GM23338 (cell line): ENCODE data around the gene FNDC3B. TPM values are rescaled to one million over a fixed set of nuclear protein-coding genes. Genes with fewer than 3 reads are reported as not detected.

Experiments
- ATAC-seq: fragments of 200-7000 bp; cut with Tn5 transposase; 3 replicates; pipeline ENCODE4 v1.9.1; 2020
- DNase-seq: peaks from one replicate; pipeline ENCODE4 v3.0.0-alpha.2; 2015; ENCODE audit warnings: low spot score
- H2AFZ ChIP-seq: fragments of 200-600 bp; sonication (generic); 2 replicates; pipeline ENCODE4 v1.8.0; 2016; ENCODE audit warnings: antibody characterized with exemption, mild to moderate bottlenecking, moderate library complexity
- H3F3A ChIP-seq: fragments of 200-600 bp; sonication (generic); replicated peaks from 2 replicates; pipeline ENCODE4 v1.8.0; 2017; ENCODE audit warnings: antibody characterized with exemption, mixed run types, low read depth
- H3K27ac ChIP-seq: fragments of 200-600 bp; sonication (generic); 2 replicates; pipeline ENCODE4 v1.6.1; 2016; ENCODE audit warnings: low read depth
- H3K27me3 ChIP-seq: fragments of 200-600 bp; sonication (generic); 2 replicates; pipeline ENCODE4 v1.8.0; 2016; ENCODE audit warnings: mild to moderate bottlenecking, mixed run types, moderate library complexity; ENCODE audit not compliant: insufficient read depth
- H3K36me3 ChIP-seq: fragments of 200-600 bp; sonication (generic); 2 replicates; pipeline ENCODE4 v1.8.0; 2016; ENCODE audit warnings: mild to moderate bottlenecking; ENCODE audit not compliant: insufficient read depth
- H3K4me1 ChIP-seq: fragments of 200-600 bp; sonication (generic); 2 replicates; pipeline ENCODE4 v1.8.0; 2016; ENCODE audit warnings: mild to moderate bottlenecking, moderate library complexity; ENCODE audit not compliant: insufficient read depth
- H3K4me2 ChIP-seq: fragments of 200-600 bp; sonication (generic); 2 replicates; pipeline ENCODE4 v1.7.1; 2017; ENCODE audit warnings: mixed run types
- H3K4me3 ChIP-seq: fragments of 200-600 bp; sonication (generic); 2 replicates; pipeline ENCODE4 v1.6.1; 2016; ENCODE audit warnings: mixed run types
- H3K79me2 ChIP-seq: fragments of 200-600 bp; sonication (generic); replicated peaks from 2 replicates; pipeline ENCODE4 v1.8.0; 2017; ENCODE audit warnings: mild to moderate bottlenecking; ENCODE audit not compliant: insufficient read depth
- H3K9me2 ChIP-seq: fragments of 200-600 bp; sonication (generic); 2 replicates; pipeline ENCODE4 v1.8.0; 2017; ENCODE audit not compliant: insufficient read depth
- H4K20me1 ChIP-seq: fragments of 200-600 bp; sonication (generic); replicated peaks from 2 replicates; pipeline ENCODE4 v1.8.0; 2017; ENCODE audit warnings: mild to moderate bottlenecking; ENCODE audit not compliant: insufficient read depth
- H3K27ac Mint-ChIP-seq: 2 replicates; pipeline ENCODE4 v1.8.0; 2020; ENCODE audit warnings: inconsistent platforms, mild to moderate bottlenecking, moderate library complexity, mixed read lengths
- H3K27me3 Mint-ChIP-seq: 3 replicates; pipeline ENCODE4 v1.8.0; 2022; ENCODE audit warnings: low read depth, mild to moderate bottlenecking, moderate library complexity, mixed read lengths, inconsistent platforms; ENCODE audit not compliant: insufficient read depth, poor library complexity
- H3K36me3 Mint-ChIP-seq: 3 replicates; pipeline ENCODE4 v1.8.0; 2021; ENCODE audit warnings: low read depth, mild to moderate bottlenecking, inconsistent platforms, moderate library complexity, mixed read lengths
- H3K4me1 Mint-ChIP-seq: 3 replicates; pipeline ENCODE4 v1.8.0; 2020; ENCODE audit warnings: mild to moderate bottlenecking, inconsistent platforms, mixed read lengths
- H3K4me3 Mint-ChIP-seq: 3 replicates; pipeline ENCODE4 v1.8.0; 2021; ENCODE audit warnings: moderate library complexity, mild to moderate bottlenecking, inconsistent platforms, mixed read lengths
- H3K9me3 Mint-ChIP-seq: 3 replicates; pipeline ENCODE4 v1.8.0; 2020; ENCODE audit warnings: moderate library complexity, mild to moderate bottlenecking, inconsistent platforms, mixed read lengths
- ETS1 ChIP-seq: IDR thresholded peaks from 2 replicates; pipeline ENCODE4 v1.6.1; 2016; ENCODE audit warnings: antibody characterized with exemption
- EZH2 ChIP-seq: fragments of 200-600 bp; sonication (generic); IDR thresholded peaks from one replicate; pipeline ENCODE4 v1.8.0; 2017; ENCODE audit warnings: antibody characterized with exemption, mild to moderate bottlenecking, low read depth; ENCODE audit not compliant: unreplicated experiment
- JUNB ChIP-seq: IDR thresholded peaks from one replicate; pipeline ENCODE4 v1.6.1; 2016; ENCODE audit warnings: antibody characterized with exemption; ENCODE audit not compliant: unreplicated experiment
- NANOG ChIP-seq: IDR thresholded peaks from 2 replicates; pipeline ENCODE4 v1.6.1; 2016; ENCODE audit warnings: antibody characterized with exemption, borderline replicate concordance
- STAT1 ChIP-seq: IDR thresholded peaks from one replicate; pipeline ENCODE4 v1.6.1; 2016; ENCODE audit warnings: antibody characterized with exemption; ENCODE audit not compliant: unreplicated experiment
- ZNF114 ChIP-seq: fragments of 250-450 bp; sonication (Bioruptor Pico); IDR thresholded peaks from 2 replicates; pipeline ENCODE4 v1.5.0; 2020; ENCODE audit warnings: mild to moderate bottlenecking, moderate library complexity
- ZNF462 ChIP-seq: fragments of 250-450 bp; sonication (Bioruptor Pico); IDR thresholded peaks from 2 replicates; pipeline ENCODE4 v1.5.0; 2020; ENCODE audit warnings: mild to moderate bottlenecking, moderate library complexity
- polyA plus RNA-seq: library from polyadenylated mRNA; unstranded; fragments of >200 nt; fragmentation: Nextera tagmentation; extraction: Ambion mirVana; gene quantifications from 2 replicates; pipeline ENCODE4 v1.2.1, GENCODE V29; 2016
- total RNA-seq: library from RNA; depleted of rRNA; stranded (reverse); fragments of >200 nt; shearing (Covaris generic); gene quantifications from 2 replicates; pipeline ENCODE4 v1.2.3, GENCODE V29; 2014

Gene FNDC3B
- total and polyA plus RNA-seq, 2 experiments from 2014 or later: 19.1 to 55.4 TPM

- no peak for TF ChIP-seq JUNB
- no peak for TF ChIP-seq EZH2
- no peak for TF ChIP-seq ZNF114 (CRISPR knock-in tag)
- no peak for TF ChIP-seq ZNF462 (CRISPR knock-in tag)
- TF ChIP-seq NANOG: no peak
Observed at GRCh38 chr3:172177046-172177445, 137.7 kb downstream of the FNDC3B start (continued).

GRCh38 chr3:172177803-172178316, 138.5 kb downstream of the FNDC3B start:
- H3K4me3 ChIP-seq: no peak overlapping the region
- H3K4me3 Mint-ChIP-seq: no peak overlapping the region; the same call in 2 of the 3 replicates
- no peak overlapping the region; the same call in 1 of the 2 replicates for H3K27ac Mint-ChIP-seq
- H3F3A ChIP-seq: 0 out of 2 replicates have a peak, but pooled peaks cover 3% of the 10 kb centered on the region
- H3K9me3 Mint-ChIP-seq: no peaks in the 10 kb centered on the region; the same call in 2 of the 3 replicates
- H3K36me3 Mint-ChIP-seq: peaks cover 3% of the 10 kb centered on the region; the same call in 2 of the 3 replicates
- H3K27me3 Mint-ChIP-seq: no peaks in the 10 kb centered on the region
- peaks cover 43% of the 10 kb centered on the region for H3K4me1 ChIP-seq
- TF ChIP-seq ETS1: no peak
- no peak for TF ChIP-seq JUNB
- no peak for TF ChIP-seq STAT1
- no peak for DNase-seq
- H3K9me2 ChIP-seq: no peaks in the 10 kb centered on the region
- no peak for ATAC-seq
- no peak overlapping the region for H3K4me2 ChIP-seq
- H4K20me1 ChIP-seq: no peaks in the 10 kb centered on the region
- no peaks in the 10 kb centered on the region for H3K36me3 ChIP-seq
- H3K27me3 ChIP-seq: no peaks in the 10 kb centered on the region
- no peak overlapping the region for H3K27ac ChIP-seq
- H3K4me1 Mint-ChIP-seq: peaks cover 65% of the 10 kb centered on the region
- H2AFZ ChIP-seq: no peak overlapping the region
- H3K79me2 ChIP-seq: peaks cover 73% of the 10 kb centered on the region
